ENCODE data around the gene SDK2. TPM values are rescaled to one million over a fixed set of nuclear protein-coding genes. Genes with fewer than 3 reads are reported as not detected.
"Not testable (repeated sequence)": the region's sequence is repeated elsewhere in the genome, so short reads cannot be mapped to it uniquely, and the experiment has no call there.

SDK2 gene
- total RNA-seq, 1 experiment from 2014 or later: 0.67 TPM

DNA sequence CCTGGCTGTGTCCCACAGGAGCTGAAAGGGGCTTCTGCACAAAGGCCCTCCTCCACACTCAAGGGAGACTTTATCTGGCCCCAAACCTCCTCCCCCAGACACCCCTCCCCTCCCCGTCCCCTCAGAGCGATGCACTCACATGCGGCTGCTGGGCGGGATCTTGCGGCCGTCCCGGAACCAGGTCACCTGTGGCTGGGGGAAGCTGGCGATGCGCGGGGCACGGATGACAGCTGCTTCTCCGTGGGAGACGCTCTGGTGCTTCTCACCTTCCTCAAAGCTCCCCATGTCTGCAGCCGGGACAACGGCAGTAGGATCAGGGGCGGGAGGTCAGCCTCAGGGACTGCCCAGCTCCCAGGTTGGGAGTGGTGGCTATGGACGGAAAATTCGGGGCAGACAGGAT, 188.5 kb downstream of the SDK2 start:
- Histone ChIP-seq H3K27ac (ENCODE audit: low read depth, low read length, poor library complexity, severe bottlenecking) (no peak overlapping the region), H3K9me3 (ENCODE audit: low read depth, low read length, poor library complexity, severe bottlenecking) (no peaks in the 10 kb centered on the region), H3K4me1 (ENCODE audit: insufficient read depth, low read length, poor library complexity, severe bottlenecking) (peaks cover 5% of the 10 kb centered on the region), H3K4me3 (ENCODE audit: low read depth, low read length, poor library complexity, severe bottlenecking) (no peak overlapping the region), H3K27me3 (replicated peaks; ENCODE audit: insufficient read depth, low read depth, low read length, poor library complexity) (no peaks in the 10 kb centered on the region), H3K36me3 (ENCODE audit: insufficient read depth, low read length, poor library complexity, severe bottlenecking) (no peaks in the 10 kb centered on the region)
- TF ChIP-seq EZH2 (IDR thresholded peaks at IDR 0.05; ENCODE audit: borderline replicate concordance, low read depth, low read length, poor library complexity, severe bottlenecking): no peak
- TF ChIP-seq, protein P1, sequence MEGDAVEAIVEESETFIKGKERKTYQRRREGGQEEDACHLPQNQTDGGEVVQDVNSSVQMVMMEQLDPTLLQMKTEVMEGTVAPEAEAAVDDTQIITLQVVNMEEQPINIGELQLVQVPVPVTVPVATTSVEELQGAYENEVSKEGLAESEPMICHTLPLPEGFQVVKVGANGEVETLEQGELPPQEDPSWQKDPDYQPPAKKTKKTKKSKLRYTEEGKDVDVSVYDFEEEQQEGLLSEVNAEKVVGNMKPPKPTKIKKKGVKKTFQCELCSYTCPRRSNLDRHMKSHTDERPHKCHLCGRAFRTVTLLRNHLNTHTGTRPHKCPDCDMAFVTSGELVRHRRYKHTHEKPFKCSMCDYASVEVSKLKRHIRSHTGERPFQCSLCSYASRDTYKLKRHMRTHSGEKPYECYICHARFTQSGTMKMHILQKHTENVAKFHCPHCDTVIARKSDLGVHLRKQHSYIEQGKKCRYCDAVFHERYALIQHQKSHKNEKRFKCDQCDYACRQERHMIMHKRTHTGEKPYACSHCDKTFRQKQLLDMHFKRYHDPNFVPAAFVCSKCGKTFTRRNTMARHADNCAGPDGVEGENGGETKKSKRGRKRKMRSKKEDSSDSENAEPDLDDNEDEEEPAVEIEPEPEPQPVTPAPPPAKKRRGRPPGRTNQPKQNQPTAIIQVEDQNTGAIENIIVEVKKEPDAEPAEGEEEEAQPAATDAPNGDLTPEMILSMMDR (conservative IDR thresholded peaks at IDR 0.05; ENCODE audit: low read depth, low read length): no peak
- ChIA-PET CTCF (no interaction called here), POLR2A (ENCODE audit: low non-redundant PET) (no interaction called here)
- no peak for DNase-seq (ENCODE audit: low spot score)
- no TSS peak for BruUV-seq (replicated peaks)
- intact Hi-C loops (cut with micrococcal nuclease; ENCODE audit: unreplicated experiment): no loop called here

GRCh38 chr17:73455050-73455687, 189.1 kb downstream of the SDK2 start:
- CTCF ChIA-PET: no interaction called here

DNA sequence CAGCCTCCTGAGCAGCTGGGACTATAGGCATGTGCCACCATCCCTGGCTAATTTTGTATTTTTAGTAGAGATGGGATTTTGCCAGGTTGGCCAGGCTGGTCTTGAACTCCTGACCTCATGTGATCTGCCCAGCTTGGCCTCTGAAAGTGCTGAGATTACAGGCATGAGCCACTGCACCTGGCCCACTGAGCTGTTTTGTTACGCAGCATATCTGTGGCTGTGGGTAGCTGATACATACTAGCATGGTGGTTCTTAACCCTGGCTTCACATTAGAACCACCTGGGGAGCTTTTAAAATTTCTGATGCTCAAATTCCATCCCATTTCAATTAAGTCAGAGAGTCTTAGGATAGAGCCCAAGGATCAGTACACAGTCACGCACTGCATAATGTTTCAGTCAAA, 190.8 kb downstream of the SDK2 start:
- H3K4me1 ChIP-seq (ENCODE audit: insufficient read depth, low read length, poor library complexity, severe bottlenecking); H3K36me3 ChIP-seq (ENCODE audit: insufficient read depth, low read length, poor library complexity, severe bottlenecking); intact Hi-C loops (cut with micrococcal nuclease; ENCODE audit: unreplicated experiment); H3K4me3 ChIP-seq (ENCODE audit: low read depth, low read length, poor library complexity, severe bottlenecking); BruUV-seq (replicated peaks); H3K9me3 ChIP-seq (ENCODE audit: low read depth, low read length, poor library complexity, severe bottlenecking); DNase-seq (ENCODE audit: low spot score); CTCF ChIA-PET; H3K27me3 ChIP-seq (replicated peaks; ENCODE audit: insufficient read depth, low read depth, low read length, poor library complexity); H3K27ac ChIP-seq (ENCODE audit: low read depth, low read length, poor library complexity, severe bottlenecking): not testable (repeated sequence)
- POLR2A ChIA-PET (ENCODE audit: low non-redundant PET): interaction anchor here (0.7 kb wide), 1 partner anchor 8 kb away, joined by 3 read pairs; no protein-coding TSS in a partner anchor

More at GRCh38 chr17:73455050-73455687, 189.1 kb downstream of the SDK2 start:
- TF ChIP-seq, protein P1 (conservative IDR thresholded peaks at IDR 0.05; ENCODE audit: low read depth, low read length): no peak
- TF ChIP-seq EZH2 (IDR thresholded peaks at IDR 0.05; ENCODE audit: borderline replicate concordance, low read depth, low read length, poor library complexity, severe bottlenecking): no peak
- H3K27ac ChIP-seq (ENCODE audit: low read depth, low read length, poor library complexity, severe bottlenecking): no peak overlapping the region
- no peak overlapping the region for H3K4me3 ChIP-seq (ENCODE audit: low read depth, low read length, poor library complexity, severe bottlenecking)
- no peaks in the 10 kb centered on the region for H3K27me3 ChIP-seq (replicated peaks; ENCODE audit: insufficient read depth, low read depth, low read length, poor library complexity)
- no peaks in the 10 kb centered on the region for H3K9me3 ChIP-seq (ENCODE audit: low read depth, low read length, poor library complexity, severe bottlenecking)
- H3K36me3 ChIP-seq (ENCODE audit: insufficient read depth, low read length, poor library complexity, severe bottlenecking): no peaks in the 10 kb centered on the region
- BruUV-seq (replicated peaks): no TSS peak
- H3K4me1 ChIP-seq (ENCODE audit: insufficient read depth, low read length, poor library complexity, severe bottlenecking): peaks cover 5% of the 10 kb centered on the region
- DNase-seq (ENCODE audit: low spot score): no peak
- POLR2A ChIA-PET (ENCODE audit: low non-redundant PET): no interaction called here
- intact Hi-C loops (cut with micrococcal nuclease; ENCODE audit: unreplicated experiment): no loop called here

DNA sequence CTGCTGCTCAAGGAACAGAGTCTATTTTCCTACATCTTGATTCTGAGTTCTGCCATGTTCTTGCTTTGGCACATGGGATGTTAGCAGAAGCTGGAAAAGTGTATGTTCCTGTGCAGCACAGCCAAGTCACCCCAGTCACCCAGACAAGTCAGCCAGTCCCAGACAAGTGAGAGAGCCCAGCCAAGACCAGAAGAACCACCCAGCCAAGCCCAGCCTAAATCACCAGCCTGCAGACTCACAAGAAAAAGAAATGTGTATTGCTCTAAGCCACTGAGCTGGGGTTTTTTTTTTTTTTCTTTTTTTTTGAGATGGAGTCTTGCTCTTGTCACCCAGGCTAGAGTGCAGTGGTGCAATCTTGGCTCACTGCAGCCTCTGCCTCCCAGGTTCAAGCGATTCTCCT, 191.2 kb downstream of the SDK2 start:
- CTCF ChIA-PET: no interaction called here
- TF ChIP-seq, protein P1 (conservative IDR thresholded peaks at IDR 0.05; ENCODE audit: low read depth, low read length): no peak
- TF ChIP-seq EZH2 (IDR thresholded peaks at IDR 0.05; ENCODE audit: borderline replicate concordance, low read depth, low read length, poor library complexity, severe bottlenecking): no peak
- peaks cover 5% of the 10 kb centered on the region for H3K4me1 ChIP-seq (ENCODE audit: insufficient read depth, low read length, poor library complexity, severe bottlenecking)
- no peaks in the 10 kb centered on the region for H3K9me3 ChIP-seq (ENCODE audit: low read depth, low read length, poor library complexity, severe bottlenecking)
- H3K4me3 ChIP-seq (ENCODE audit: low read depth, low read length, poor library complexity, severe bottlenecking): no peak overlapping the region
- H3K27ac ChIP-seq (ENCODE audit: low read depth, low read length, poor library complexity, severe bottlenecking): no peak overlapping the region
- H3K36me3 ChIP-seq (ENCODE audit: insufficient read depth, low read length, poor library complexity, severe bottlenecking): no peaks in the 10 kb centered on the region
- POLR2A ChIA-PET (ENCODE audit: low non-redundant PET): no interaction called here
- H3K27me3 ChIP-seq (replicated peaks; ENCODE audit: insufficient read depth, low read depth, low read length, poor library complexity): no peaks in the 10 kb centered on the region
- no peak for DNase-seq (ENCODE audit: low spot score)
- BruUV-seq (replicated peaks): no TSS peak
- intact Hi-C loops (cut with micrococcal nuclease; ENCODE audit: unreplicated experiment): no loop called here
